Sigmoid colon (tissue), 7 donors: Measurements from ENCODE around the gene CRB2. TPM values are rescaled to one million over a fixed set of nuclear protein-coding genes. Genes with fewer than 3 reads are reported as not detected.

Experiments used
- DNase-seq: peaks from one replicate; pipeline ENCODE4 v3.0.0-alpha.2; 2019
- H3K27ac ChIP-seq, 4 donors: fragments of 200-600 bp; sonication (generic); one replicate each; pipeline ENCODE4 v1.5.1; 2016 to 2019; ENCODE audit warnings: mild to moderate bottlenecking in 1 of 4
- H3K27me3 ChIP-seq, 3 donors: fragments of 200-600 bp; sonication (generic); one replicate each; pipeline ENCODE4 v1.5.1; 2019; ENCODE audit warnings: mild to moderate bottlenecking in 1 of 3
- H3K36me3 ChIP-seq, 4 donors: fragments of 200-600 bp; sonication (generic); one replicate each; pipeline ENCODE4 v1.5.1; 2016 to 2019
- H3K4me1 ChIP-seq, 4 donors: fragments of 200-600 bp; sonication (generic); one replicate each; pipeline ENCODE4 v1.5.1; 2017 to 2019
- H3K4me3 ChIP-seq, 4 donors: fragments of 200-600 bp; sonication (generic); one replicate each; pipeline ENCODE4 v1.5.1; 2017 to 2019; ENCODE audit warnings: mild to moderate bottlenecking in 2 of 4, moderate library complexity in 1 of 4
- H3K9me3 ChIP-seq, 4 donors: fragments of 200-600 bp in 3 of 4; sonication (generic) in 3 of 4; one replicate each; pipeline versions ENCODE4 v1.5.1 to v1.6.1; 2013 to 2019
- CTCF ChIP-seq, 4 experiments: fragments of 450-650 bp in 3 of 4; fragments of 200-600 bp in 1 of 4; IDR thresholded peaks; one replicate each; pipeline ENCODE4 v1.5.1; 2016 to 2019; ENCODE audit warnings: antibody characterized with exemption in 4 of 4, mild to moderate bottlenecking in 3 of 4, moderate library complexity in 2 of 4
- EP300 ChIP-seq, 4 donors: sonication (generic); formaldehyde crosslinking; IDR thresholded peaks; one replicate each; pipeline ENCODE4 v1.6.1; 2017; ENCODE audit warnings: antibody characterized with exemption in 4 of 4
- POLR2A ChIP-seq, 2 donors: fragments of 450-650 bp; IDR thresholded peaks; one replicate each; pipeline ENCODE4 v1.6.1; 2016; ENCODE audit warnings: antibody characterized with exemption in 2 of 2, mild to moderate bottlenecking in 2 of 2, moderate library complexity in 2 of 2
- POLR2AphosphoS5 ChIP-seq, 4 donors: sonication (generic); formaldehyde crosslinking; IDR thresholded peaks; one replicate each; pipeline ENCODE4 v1.6.1; 2017; ENCODE audit warnings: antibody characterized with exemption in 4 of 4
- WGBS, 2 donors: extraction: QIAGEN DNeasy Blood & Tissue Kit; methylation state at CpG; one replicate each; pipeline ENCODE4 v1.1.7; 2013; 5-methylcytosine and 5-hydroxymethylcytosine counted together
- intact Hi-C: fragments of 100-400 bp; cut with DNase I; formaldehyde crosslinking; loops from one replicate; pipeline ENCODE4 v1.15.1; 2023
- polyA plus RNA-seq, 3 donors: library from polyadenylated mRNA; stranded (reverse); fragments of 200-250 nt; gene quantifications; one replicate each; pipeline ENCODE4 v1.2.3, GENCODE V29; 2013
- total RNA-seq, 4 donors: library from RNA; depleted of rRNA; stranded (reverse); fragments of >200 nt; gene quantifications; one replicate each; pipeline ENCODE4 v1.1.0, GENCODE V29; 2016
- donor health status: healthy with polysubstance abuse.
- donor health status: Bipolar disorder and iron deficiency.
- donor health status: healthy.

Gene CRB2
- total and polyA plus RNA-seq, 7 donors: 0.14 to 0.79 (median 0.40) TPM; not detected in 3

GRCh38 chr9:123424131-123424530 lies 68.1 kb downstream of the CRB2 start:
- DNase-seq: peak; percentile 55
- 96 to 99% methylated on average over 5 of the region's 5 CpGs for WGBS, 2 donors
- intact Hi-C loops: no loop called here
- H3K4me3 ChIP-seq: no peak overlapping the region
- no peaks in the 10 kb centered on the region for H3K4me1 ChIP-seq
- peaks cover 0 to 35% (median 0%) of the 10 kb centered on the region in 4 donors for H3K36me3 ChIP-seq
- H3K27me3 ChIP-seq: no peaks in the 10 kb centered on the region
- TF ChIP-seq POLR2AphosphoS5 (IDR thresholded peaks at IDR 0.05) (no peak), EP300 (IDR thresholded peaks at IDR 0.05) (no peak), CTCF (IDR thresholded peaks at IDR 0.05) (no peak), POLR2A (IDR thresholded peaks at IDR 0.05) (no peak)
- H3K27ac ChIP-seq: no peak overlapping the region
- no peaks in the 10 kb centered on the region for H3K9me3 ChIP-seq

- no peak for DNase-seq
- no peaks in the 10 kb centered on the region for H3K4me1 ChIP-seq
- TF ChIP-seq CTCF (IDR thresholded peaks at IDR 0.05): no peak
- no peak for TF ChIP-seq POLR2AphosphoS5 (IDR thresholded peaks at IDR 0.05)
- no peak for TF ChIP-seq POLR2A (IDR thresholded peaks at IDR 0.05)
- no peak for TF ChIP-seq EP300 (IDR thresholded peaks at IDR 0.05)
- no peak overlapping the region for H3K4me3 ChIP-seq
- no peaks in the 10 kb centered on the region for H3K9me3 ChIP-seq
- intact Hi-C loops: no loop called here
- H3K27me3 ChIP-seq: no peaks in the 10 kb centered on the region
- no peak overlapping the region for H3K27ac ChIP-seq
- H3K36me3 ChIP-seq: peaks cover 0 to 30% (median 0%) of the 10 kb centered on the region in 4 donors
- WGBS, 2 donors: 91 to 95% methylated on average over 6 of the region's 6 CpGs
Measured at GRCh38 chr9:123424552-123425225, 68.7 kb downstream of the CRB2 start.

GRCh38 chr9:123425261-123425821 lies 69.3 kb downstream of the CRB2 start:
- DNase-seq: no peak
- WGBS, 2 donors: 94 to 97% methylated on average over 20 of the region's 20 CpGs
- Histone ChIP-seq H3K4me1 (no peaks in the 10 kb centered on the region), H3K36me3 (peaks cover 0 to 26% (median 0%) of the 10 kb centered on the region in 4 donors), H3K4me3 (no peak overlapping the region), H3K9me3 (no peaks in the 10 kb centered on the region), H3K27me3 (no peaks in the 10 kb centered on the region), H3K27ac (no peak overlapping the region)
- intact Hi-C loops: no loop called here
- TF ChIP-seq EP300 (IDR thresholded peaks at IDR 0.05): no peak
- no peak for TF ChIP-seq POLR2A (IDR thresholded peaks at IDR 0.05)
- TF ChIP-seq POLR2AphosphoS5 (IDR thresholded peaks at IDR 0.05): no peak
- no peak for TF ChIP-seq CTCF (IDR thresholded peaks at IDR 0.05)

- Histone ChIP-seq H3K36me3 (peaks cover 0 to 27% (median 0%) of the 10 kb centered on the region in 4 donors), H3K4me1 (no peaks in the 10 kb centered on the region), H3K27me3 (no peaks in the 10 kb centered on the region), H3K4me3 (no peak overlapping the region), H3K9me3 (no peaks in the 10 kb centered on the region), H3K27ac (no peak overlapping the region)
- DNase-seq: peak; percentile 32
- intact Hi-C loops: no loop called here
- TF ChIP-seq POLR2A (IDR thresholded peaks at IDR 0.05) (no peak), EP300 (IDR thresholded peaks at IDR 0.05) (no peak), CTCF (IDR thresholded peaks at IDR 0.05) (no peak), POLR2AphosphoS5 (IDR thresholded peaks at IDR 0.05) (no peak)
- WGBS, 2 donors: 87 to 96% methylated on average over 6 of the region's 6 CpGs
Measured at GRCh38 chr9:123425836-123426365, 69.9 kb downstream of the CRB2 start.
